Spleen (tissue), 7 donors: Measurements from ENCODE around the gene CABLES1.

Experiments
- CTCF ChIP-seq, 11 experiments: fragments of 200-600 bp in 7 of 11; fragments of 450-650 bp in 4 of 11; sonication (generic) in 4 of 11; IDR thresholded peaks in 8 of 11; conservative IDR thresholded peaks in 3 of 11; 1 replicate in 7 of 11; 2 replicates in 4 of 11; pipeline versions ENCODE4 v1.4.0 to v1.8.0; 2016 to 2021; ENCODE audit warnings: antibody characterized with exemption in 11 of 11, inconsistent platforms in 4 of 11, mild to moderate bottlenecking in 1 of 11
- POLR2A ChIP-seq, 3 donors: fragments of 450-650 bp; IDR thresholded peaks; one replicate each; pipeline ENCODE4 v1.5.1; 2017; ENCODE audit warnings: antibody characterized with exemption in 3 of 3, mild to moderate bottlenecking in 1 of 3
- POLR2AphosphoS5 ChIP-seq, 3 donors: sonication (generic); formaldehyde crosslinking; IDR thresholded peaks; one replicate each; pipeline ENCODE4 v1.5.1; 2017; ENCODE audit warnings: antibody characterized with exemption in 3 of 3
- donor health status: DM: no; HTN: no; CAD: no; lungs with moderate emphysema.
- donor health status: DM: no; HTN: no; CAD: no.
- donor health status: DM: no; HTN: no; CAD: no.

DNA sequence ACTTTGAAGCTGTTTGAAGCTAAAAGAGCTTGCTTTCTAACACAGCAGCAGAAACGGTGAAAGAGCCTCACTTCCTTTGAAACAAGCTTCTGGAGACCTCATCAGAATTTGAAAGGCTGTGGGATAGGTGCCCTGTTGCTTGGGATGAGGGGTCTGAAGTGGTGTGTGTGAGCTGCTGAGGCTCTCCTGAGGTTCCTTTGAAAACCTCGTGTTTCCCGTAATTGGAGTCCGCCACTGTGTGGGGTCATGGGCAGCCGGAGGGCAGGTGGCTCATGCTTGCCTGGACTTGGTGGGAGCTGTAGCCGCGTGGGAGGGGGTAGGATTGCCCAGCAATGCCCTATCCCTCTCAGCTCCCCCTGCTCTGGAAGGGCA lies 34.4 kb downstream of the CABLES1 start:
- TF ChIP-seq CTCF (IDR thresholded peaks at IDR 0.05 in 8 of 11, conservative IDR thresholded peaks at IDR 0.05 in 3 of 11): no peak
- no peak for TF ChIP-seq POLR2AphosphoS5 (IDR thresholded peaks at IDR 0.05)
- TF ChIP-seq POLR2A (IDR thresholded peaks at IDR 0.05): no peak
